K562 (cell line): ENCODE results near the gene DAB1.

ENCODE experiments used
- FOXO4 ChIP-seq: fragments of 450-650 bp; formaldehyde crosslinking; IDR thresholded peaks from 2 replicates; pipeline ENCODE4 v1.4.0; 2020; ENCODE audit warnings: mild to moderate bottlenecking, moderate library complexity
- RCOR1 ChIP-seq, 2 experiments: IDR thresholded peaks; 2 replicates each; pipeline ENCODE4 v1.6.1; 2012; ENCODE audit warnings: low read depth in 2 of 2, low read length in 2 of 2, borderline replicate concordance in 1 of 2, improper control_type of control experiment in 1 of 2
- SMC3 ChIP-seq: conservative IDR thresholded peaks from 2 replicates; pipeline ENCODE4 v1.6.1; 2011; ENCODE audit warnings: low read depth, low read length, improper control_type of control experiment; ENCODE audit not compliant: insufficient read depth
- TF ChIP-seq, protein P1 (sequence below), 3 experiments: IDR thresholded peaks in 2 of 3; conservative IDR thresholded peaks in 1 of 3; 2 replicates each; pipeline ENCODE4 v1.5.1; 2011 to 2012; ENCODE audit warnings: low read length in 3 of 3, mild to moderate bottlenecking in 3 of 3, control low read depth in 2 of 3, improper control_type of control experiment in 1 of 3, inconsistent platforms in 1 of 3, low read depth in 1 of 3, mixed read lengths in 1 of 3, moderate library complexity in 1 of 3; ENCODE audit not compliant: insufficient read depth in 2 of 3
- TF ChIP-seq, protein P2 (sequence below), 2 experiments: fragments of 450-650 bp in 1 of 2; sonication (generic) in 1 of 2; formaldehyde crosslinking in 1 of 2; IDR thresholded peaks in 1 of 2; conservative IDR thresholded peaks in 1 of 2; 2 replicates each; pipeline versions ENCODE4 v1.6.1 to v1.8.1; 2016 to 2023; ENCODE audit warnings: mild to moderate bottlenecking in 2 of 2, moderate library complexity in 2 of 2, inconsistent platforms in 1 of 2, missing genetic modification reagents in 1 of 2
- TF ChIP-seq, protein P3 (sequence below): fragments of 250-450 bp; sonication (Bioruptor Pico); IDR thresholded peaks from 2 replicates; pipeline ENCODE4 v1.8.0; 2021; ENCODE audit warnings: mild to moderate bottlenecking, moderate library complexity

- no peak for TF ChIP-seq SMC3
- TF ChIP-seq, protein P1, sequence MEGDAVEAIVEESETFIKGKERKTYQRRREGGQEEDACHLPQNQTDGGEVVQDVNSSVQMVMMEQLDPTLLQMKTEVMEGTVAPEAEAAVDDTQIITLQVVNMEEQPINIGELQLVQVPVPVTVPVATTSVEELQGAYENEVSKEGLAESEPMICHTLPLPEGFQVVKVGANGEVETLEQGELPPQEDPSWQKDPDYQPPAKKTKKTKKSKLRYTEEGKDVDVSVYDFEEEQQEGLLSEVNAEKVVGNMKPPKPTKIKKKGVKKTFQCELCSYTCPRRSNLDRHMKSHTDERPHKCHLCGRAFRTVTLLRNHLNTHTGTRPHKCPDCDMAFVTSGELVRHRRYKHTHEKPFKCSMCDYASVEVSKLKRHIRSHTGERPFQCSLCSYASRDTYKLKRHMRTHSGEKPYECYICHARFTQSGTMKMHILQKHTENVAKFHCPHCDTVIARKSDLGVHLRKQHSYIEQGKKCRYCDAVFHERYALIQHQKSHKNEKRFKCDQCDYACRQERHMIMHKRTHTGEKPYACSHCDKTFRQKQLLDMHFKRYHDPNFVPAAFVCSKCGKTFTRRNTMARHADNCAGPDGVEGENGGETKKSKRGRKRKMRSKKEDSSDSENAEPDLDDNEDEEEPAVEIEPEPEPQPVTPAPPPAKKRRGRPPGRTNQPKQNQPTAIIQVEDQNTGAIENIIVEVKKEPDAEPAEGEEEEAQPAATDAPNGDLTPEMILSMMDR (IDR thresholded peaks at IDR 0.05 in 2 of 3, conservative IDR thresholded peaks at IDR 0.05 in 1 of 3; ENCODE audit: insufficient read depth in 2 of 3, low read depth in 1 of 3, low read length in 3 of 3) = 0 out of 6 replicates have a peak, but pooled peaks of 1 of the 3 experiments have one; percentile 7
- no peak for TF ChIP-seq FOXO4 (CRISPR knock-in tag)
- TF ChIP-seq, protein P2, sequence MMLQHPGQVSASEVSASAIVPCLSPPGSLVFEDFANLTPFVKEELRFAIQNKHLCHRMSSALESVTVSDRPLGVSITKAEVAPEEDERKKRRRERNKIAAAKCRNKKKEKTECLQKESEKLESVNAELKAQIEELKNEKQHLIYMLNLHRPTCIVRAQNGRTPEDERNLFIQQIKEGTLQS (IDR thresholded peaks at IDR 0.05) = no peak
- TF ChIP-seq, protein P2 (CRISPR knock-in tag; conservative IDR thresholded peaks at IDR 0.05) = no peak
- TF ChIP-seq, protein P3, sequence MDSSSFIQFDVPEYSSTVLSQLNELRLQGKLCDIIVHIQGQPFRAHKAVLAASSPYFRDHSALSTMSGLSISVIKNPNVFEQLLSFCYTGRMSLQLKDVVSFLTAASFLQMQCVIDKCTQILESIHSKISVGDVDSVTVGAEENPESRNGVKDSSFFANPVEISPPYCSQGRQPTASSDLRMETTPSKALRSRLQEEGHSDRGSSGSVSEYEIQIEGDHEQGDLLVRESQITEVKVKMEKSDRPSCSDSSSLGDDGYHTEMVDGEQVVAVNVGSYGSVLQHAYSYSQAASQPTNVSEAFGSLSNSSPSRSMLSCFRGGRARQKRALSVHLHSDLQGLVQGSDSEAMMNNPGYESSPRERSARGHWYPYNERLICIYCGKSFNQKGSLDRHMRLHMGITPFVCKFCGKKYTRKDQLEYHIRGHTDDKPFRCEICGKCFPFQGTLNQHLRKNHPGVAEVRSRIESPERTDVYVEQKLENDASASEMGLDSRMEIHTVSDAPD = no peak
- TF ChIP-seq RCOR1 (IDR thresholded peaks at IDR 0.05; ENCODE audit: borderline replicate concordance in 1 of 2, low read depth in 2 of 2, low read length in 2 of 2) = no peak
These were observed 362.5 kb downstream of the DAB1 start for GRCh38 chr1:57061369-57061768.
